ENCODE measurements around the gene SMIM17.

DNA sequence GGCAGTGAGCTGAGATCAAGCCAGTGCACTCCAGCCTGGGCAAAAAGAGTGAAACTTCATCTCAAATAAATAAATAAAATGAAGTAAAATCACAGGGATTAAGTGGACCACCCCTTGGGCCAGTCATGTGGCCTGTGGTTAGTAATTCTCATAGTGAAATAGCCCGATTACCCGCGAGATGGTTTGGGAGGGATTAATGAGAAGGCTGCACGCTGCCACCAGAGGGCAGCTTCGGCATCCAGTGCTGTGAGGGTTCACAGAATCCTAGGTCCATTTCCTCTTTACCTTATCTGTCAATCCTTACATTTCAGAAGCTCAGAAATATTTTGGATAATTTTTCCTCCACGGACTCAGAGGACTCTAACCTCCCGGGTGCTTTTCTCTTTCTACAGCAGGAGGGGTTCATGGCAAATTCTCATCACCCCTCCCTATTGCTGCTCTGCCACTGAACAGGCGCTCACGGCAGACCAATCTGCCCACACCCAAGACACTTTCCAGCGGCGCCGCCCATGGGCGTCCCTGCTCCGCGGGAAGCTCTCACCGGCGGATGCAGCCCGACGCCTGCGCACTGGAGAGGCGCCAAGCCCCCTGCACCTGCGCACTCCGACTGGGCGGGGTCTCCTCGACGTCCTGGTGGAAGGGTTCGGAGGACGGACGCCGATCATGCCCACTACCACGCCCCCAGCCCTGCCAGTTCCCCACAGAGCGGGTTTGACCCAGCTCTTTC is 17.6 kb downstream of the SMIM17 start:
- no peak for TF ChIP-seq POLR2A (IDR thresholded peaks at IDR 0.05; ENCODE audit: low read depth, low read length)
- TF ChIP-seq CTCF (conservative IDR thresholded peaks at IDR 0.05; ENCODE audit: low read depth, low read length), result no peak
- TF ChIP-seq MXI1 (IDR thresholded peaks at IDR 0.05; ENCODE audit: borderline replicate concordance, low read depth, low read length), result no peak
- no peak for TF ChIP-seq BHLHE40 (IDR thresholded peaks at IDR 0.05; ENCODE audit: low read depth, low read length)

Data from IMR-90 (cell line).